HS-27A (cell line): ENCODE data around the gene CNNM4.

Source experiments
- DNase-seq: peaks from one replicate; pipeline ENCODE4 v3.0.0-alpha.2; 2012; ENCODE audit warnings: low read depth, missing footprints

Gene CNNM4

GRCh38 chr2:96810783-96811192 lies 50.1 kb downstream of the CNNM4 start:
- DNase-seq = no peak

GRCh38 chr2:96811917-96812316 lies 51.2 kb downstream of the CNNM4 start:
- DNase-seq = no peak

- no peak for DNase-seq
Observed at GRCh38 chr2:96813656-96814055, 53.0 kb downstream of the CNNM4 start.

GRCh38 chr2:96815326-96816126 lies 54.8 kb downstream of the CNNM4 start:
- no peak for DNase-seq

- peak; percentile 68 for DNase-seq
Observed at GRCh38 chr2:96816127-96816835, 55.6 kb downstream of the CNNM4 start, which contains the start of gene CNNM3. TSS of gene CNNM3 (plus strand) at chr2:96816268. CDS start at chr2:96816278, 10 bp downstream.

GRCh38 chr2:96816836-96817702 lies 56.4 kb downstream of the CNNM4 start:
- no peak for DNase-seq

- no peak for DNase-seq
Observed at GRCh38 chr2:96817882-96818281, 57.2 kb downstream of the CNNM4 start.

GRCh38 chr2:96819128-96819875 lies 58.6 kb downstream of the CNNM4 start:
- DNase-seq = no peak

GRCh38 chr2:96819876-96820511 lies 59.3 kb downstream of the CNNM4 start:
- DNase-seq = no peak

GRCh38 chr2:96821113-96821675 lies 60.5 kb downstream of the CNNM4 start:
- no peak for DNase-seq

GRCh38 chr2:96822786-96823185 lies 62.1 kb downstream of the CNNM4 start:
- no peak for DNase-seq

GRCh38 chr2:96823198-96823597 lies 62.5 kb downstream of the CNNM4 start:
- no peak for DNase-seq

- no peak for DNase-seq
Observed at GRCh38 chr2:96824079-96824870, 63.6 kb downstream of the CNNM4 start.

- DNase-seq = no peak
Observed at GRCh38 chr2:96825057-96825456, 64.4 kb downstream of the CNNM4 start.

- DNase-seq = no peak
Observed at GRCh38 chr2:96826546-96827278, 66.0 kb downstream of the CNNM4 start.

- DNase-seq = no peak
Observed at GRCh38 chr2:96828436-96828835, 67.7 kb downstream of the CNNM4 start.

GRCh38 chr2:96828874-96829273 lies 68.2 kb downstream of the CNNM4 start:
- no peak for DNase-seq

- DNase-seq = no peak
Observed at GRCh38 chr2:96830044-96830562, 69.4 kb downstream of the CNNM4 start.

GRCh38 chr2:96831679-96832078 lies 71.0 kb downstream of the CNNM4 start:
- no peak for DNase-seq
